IMR-90 (cell line): Measurements from ENCODE around the gene SLC1A7. TPM values are rescaled to one million over a fixed set of nuclear protein-coding genes. Genes with fewer than 3 reads are reported as not detected.

ENCODE experiments used
- ATAC-seq: fragments of 200-7000 bp; cut with Tn5 transposase; 2 replicates; pipeline ENCODE4 v1.9.1; 2020; ENCODE audit warnings: low read depth, mild to moderate bottlenecking, moderate library complexity
- BruUV-seq: library from RNA; stranded (reverse); fragments of 400-500 nt; replicated peaks from 2 replicates; lab custom pipeline; 2021; lab: Mats Ljungman, UMichigan
- CTCF ChIA-PET: fragments of 300-600 bp; formaldehyde crosslinking; extraction: SDS; loops from one replicate; lab custom pipeline; 2021; ENCODE audit warnings: antibody characterized with exemption; lab: Yijun Ruan, JAX
- POLR2A ChIA-PET: fragments of 300-600 bp; sonication (Branson Sonifier 250); formaldehyde crosslinking; loops from one replicate; lab custom pipeline; 2022; ENCODE audit warnings: antibody characterized with exemption; ENCODE audit not compliant: unreplicated experiment; lab: Charles Lee
- DNase-seq: peaks from one replicate; pipeline ENCODE4 v3.0.0; 2013
- H2AFZ ChIP-seq: replicated peaks from 2 replicates; pipeline ENCODE3; 2013; ENCODE audit warnings: low read length, mild to moderate bottlenecking; ENCODE audit not compliant: poor library complexity
- H2AK5ac ChIP-seq: 2 replicates; pipeline ENCODE4 v1.6.1; 2013; ENCODE audit warnings: low read depth, low read length, inconsistent platforms
- H2AK9ac ChIP-seq: replicated peaks from 2 replicates; pipeline ENCODE3; 2013; ENCODE audit warnings: mild to moderate bottlenecking, low read depth, low read length, moderate library complexity; ENCODE audit not compliant: poor library complexity
- H2BK120ac ChIP-seq: 2 replicates; pipeline ENCODE4 v1.6.1; 2013; ENCODE audit warnings: low read depth, low read length, inconsistent platforms
- H2BK15ac ChIP-seq: 3 replicates; pipeline ENCODE4 v1.6.1; 2013; ENCODE audit warnings: low read depth, low read length, inconsistent platforms
- H2BK20ac ChIP-seq: 2 replicates; pipeline ENCODE4 v1.6.1; 2013; ENCODE audit warnings: low read depth, mild to moderate bottlenecking, inconsistent platforms, low read length, moderate library complexity
- H2BK5ac ChIP-seq: 2 replicates; pipeline ENCODE4 v1.6.1; 2013; ENCODE audit warnings: mild to moderate bottlenecking, low read depth, low read length, inconsistent platforms; ENCODE audit not compliant: poor library complexity, severe bottlenecking
- H3K14ac ChIP-seq: replicated peaks from 2 replicates; pipeline ENCODE4 v1.6.1; 2013; ENCODE audit warnings: low read depth, low read length, inconsistent platforms
- H3K18ac ChIP-seq: 2 replicates; pipeline ENCODE4 v1.6.1; 2013; ENCODE audit warnings: low read depth, low read length, control low read depth
- H3K23ac ChIP-seq: 2 replicates; pipeline ENCODE4 v1.6.1; 2013; ENCODE audit warnings: low read depth, low read length, inconsistent platforms
- H3K27ac ChIP-seq: 2 replicates; pipeline ENCODE4 v1.5.1; 2013; ENCODE audit warnings: mild to moderate bottlenecking, control low read depth, low read length; ENCODE audit not compliant: insufficient read depth
- H3K27me3 ChIP-seq: 2 replicates; pipeline ENCODE4 v1.6.1; 2013; ENCODE audit warnings: low read length; ENCODE audit not compliant: control insufficient read depth, insufficient read depth
- H3K36me3 ChIP-seq: 2 replicates; pipeline ENCODE4 v1.6.1; 2013; ENCODE audit warnings: low read length, mixed read lengths; ENCODE audit not compliant: control insufficient read depth, insufficient read depth
- H3K4ac ChIP-seq: 2 replicates; pipeline ENCODE4 v1.6.1; 2013; ENCODE audit warnings: low read depth, low read length, inconsistent platforms
- H3K4me1 ChIP-seq: 2 replicates; pipeline ENCODE4 v1.6.1; 2013; ENCODE audit warnings: low read length, mixed read lengths; ENCODE audit not compliant: control insufficient read depth, insufficient read depth
- H3K4me2 ChIP-seq: 2 replicates; pipeline ENCODE4 v1.6.1; 2013; ENCODE audit warnings: low read depth, mild to moderate bottlenecking, control low read depth, low read length, moderate library complexity
- H3K4me3 ChIP-seq: 2 replicates; pipeline ENCODE4 v1.5.1; 2013; ENCODE audit warnings: low read depth, mild to moderate bottlenecking, control low read depth, low read length, moderate library complexity; ENCODE audit not compliant: insufficient read depth
- H3K56ac ChIP-seq: 2 replicates; pipeline ENCODE4 v1.6.1; 2013; ENCODE audit warnings: low read length, inconsistent platforms; ENCODE audit not compliant: insufficient read depth; ENCODE audit errors: extremely low read depth
- H3K79me1 ChIP-seq, 2 experiments: 2 replicates each; pipeline ENCODE4 v1.6.1; 2013; ENCODE audit warnings: low read length in 2 of 2, inconsistent platforms in 1 of 2, low read depth in 1 of 2
- H3K9ac ChIP-seq: 2 replicates; pipeline ENCODE4 v1.6.1; 2013; ENCODE audit warnings: low read depth, low read length, control low read depth
- H3K9me1 ChIP-seq: 2 replicates; pipeline ENCODE4 v1.6.1; 2013; ENCODE audit warnings: low read length, inconsistent platforms; ENCODE audit not compliant: insufficient read depth
- H3K9me3 ChIP-seq: 2 replicates; pipeline ENCODE4 v1.6.1; 2013; ENCODE audit warnings: low read length; ENCODE audit not compliant: control insufficient read depth, insufficient read depth
- H4K20me1 ChIP-seq: 2 replicates; pipeline ENCODE4 v1.6.1; 2013; ENCODE audit warnings: low read length, inconsistent platforms; ENCODE audit not compliant: insufficient read depth
- H4K5ac ChIP-seq: 2 replicates; pipeline ENCODE4 v1.6.1; 2013; ENCODE audit warnings: mild to moderate bottlenecking, low read depth, low read length, control low read depth
- H4K8ac ChIP-seq, 2 experiments: 2 replicates each; pipeline ENCODE4 v1.6.1; 2013; ENCODE audit warnings: low read depth in 2 of 2, low read length in 2 of 2, control low read depth in 1 of 2, inconsistent platforms in 1 of 2
- H4K91ac ChIP-seq: 2 replicates; pipeline ENCODE4 v1.6.1; 2013; ENCODE audit warnings: low read depth, low read length, inconsistent platforms; ENCODE audit not compliant: insufficient read depth
- BHLHE40 ChIP-seq: fragments of 150-350 bp; IDR thresholded peaks from 2 replicates; pipeline ENCODE4 v1.6.1; 2016; ENCODE audit warnings: mild to moderate bottlenecking, low read depth, low read length
- CEBPB ChIP-seq: IDR thresholded peaks from 2 replicates; pipeline ENCODE4 v1.6.1; 2012; ENCODE audit warnings: low read depth, low read length, improper control_type of control experiment
- ELK1 ChIP-seq: fragments of 150-350 bp; IDR thresholded peaks from 2 replicates; pipeline ENCODE4 v1.6.1; 2016; ENCODE audit warnings: low read depth, mild to moderate bottlenecking, low read length, moderate library complexity, borderline replicate concordance
- FOS ChIP-seq: fragments of 150-350 bp; IDR thresholded peaks from 2 replicates; pipeline ENCODE4 v1.6.1; 2016; ENCODE audit warnings: low read depth, low read length
- MAZ ChIP-seq: IDR thresholded peaks from 2 replicates; pipeline ENCODE4 v1.6.1; 2012; ENCODE audit warnings: low read depth, mild to moderate bottlenecking, low read length, improper control_type of control experiment, moderate library complexity, borderline replicate concordance
- MXI1 ChIP-seq: IDR thresholded peaks from 2 replicates; pipeline ENCODE4 v1.6.1; 2012; ENCODE audit warnings: low read depth, mild to moderate bottlenecking, low read length, moderate library complexity, borderline replicate concordance
- RAD21 ChIP-seq: IDR thresholded peaks from 2 replicates; pipeline ENCODE4 v1.6.1; 2012; ENCODE audit warnings: low read length, improper control_type of control experiment
- RCOR1 ChIP-seq: IDR thresholded peaks from 2 replicates; pipeline ENCODE4 v1.6.1; 2012; ENCODE audit warnings: mild to moderate bottlenecking, low read length, improper control_type of control experiment; ENCODE audit not compliant: insufficient replicate concordance
- SMC3 ChIP-seq: fragments of 150-350 bp; IDR thresholded peaks from 2 replicates; pipeline ENCODE4 v1.6.1; 2016; ENCODE audit warnings: low read depth, mild to moderate bottlenecking, antibody characterized with exemption, low read length, moderate library complexity
- USF2 ChIP-seq: fragments of 150-350 bp; IDR thresholded peaks from 2 replicates; pipeline ENCODE4 v1.6.1; 2017; ENCODE audit warnings: mild to moderate bottlenecking, antibody characterized with exemption, low read length, low read depth
- WGBS, 2 experiments: methylation state at CpG; one replicate each; pipeline versions ENCODE4 v1.1.5 to v1.1.7; 2013; ENCODE audit warnings: missing lambda C conversion rate in 2 of 2; ENCODE audit not compliant: insufficient read length in 1 of 2; ENCODE audit errors: extremely low coverage in 2 of 2; 5-methylcytosine and 5-hydroxymethylcytosine counted together
- dilution Hi-C: fragments of 300-500 bp; cut with HindIII; formaldehyde crosslinking; loops from one replicate; pipeline ENCODE4 v1.14.3; 2018; ENCODE audit warnings: low sequenced_read_pairs; ENCODE audit not compliant: unreplicated experiment
- in situ Hi-C: fragments of 300-500 bp; cut with MboI; formaldehyde crosslinking; loops from 3 replicates; pipeline ENCODE4 v1.14.3; 2019; ENCODE audit warnings: low sequenced_read_pairs, inconsistent platforms, mixed read lengths
- intact Hi-C: fragments of 100-400 bp; cut with micrococcal nuclease; formaldehyde crosslinking; loops from 2 replicates; pipeline ENCODE4 v1.10.0; 2022
- polyA plus RNA-seq, 3 experiments: library from polyadenylated mRNA; depleted of rRNA; stranded (reverse); fragments of >200 nt; gene quantifications; 2 replicates each; pipeline ENCODE4 v1.2.3, GENCODE V29; 2012; ENCODE audit warnings: low replicate concordance in 1 of 3
- total RNA-seq: library from RNA; depleted of rRNA; stranded (reverse); fragments of >200 nt; gene quantifications from 2 replicates; pipeline ENCODE4 v1.2.3, GENCODE V29; 2012

Gene SLC1A7
- total and polyA plus RNA-seq, 2 of the 4 experiments (the other 2 are of a cell fraction), result 0.05 TPM; not detected in 1

DNA sequence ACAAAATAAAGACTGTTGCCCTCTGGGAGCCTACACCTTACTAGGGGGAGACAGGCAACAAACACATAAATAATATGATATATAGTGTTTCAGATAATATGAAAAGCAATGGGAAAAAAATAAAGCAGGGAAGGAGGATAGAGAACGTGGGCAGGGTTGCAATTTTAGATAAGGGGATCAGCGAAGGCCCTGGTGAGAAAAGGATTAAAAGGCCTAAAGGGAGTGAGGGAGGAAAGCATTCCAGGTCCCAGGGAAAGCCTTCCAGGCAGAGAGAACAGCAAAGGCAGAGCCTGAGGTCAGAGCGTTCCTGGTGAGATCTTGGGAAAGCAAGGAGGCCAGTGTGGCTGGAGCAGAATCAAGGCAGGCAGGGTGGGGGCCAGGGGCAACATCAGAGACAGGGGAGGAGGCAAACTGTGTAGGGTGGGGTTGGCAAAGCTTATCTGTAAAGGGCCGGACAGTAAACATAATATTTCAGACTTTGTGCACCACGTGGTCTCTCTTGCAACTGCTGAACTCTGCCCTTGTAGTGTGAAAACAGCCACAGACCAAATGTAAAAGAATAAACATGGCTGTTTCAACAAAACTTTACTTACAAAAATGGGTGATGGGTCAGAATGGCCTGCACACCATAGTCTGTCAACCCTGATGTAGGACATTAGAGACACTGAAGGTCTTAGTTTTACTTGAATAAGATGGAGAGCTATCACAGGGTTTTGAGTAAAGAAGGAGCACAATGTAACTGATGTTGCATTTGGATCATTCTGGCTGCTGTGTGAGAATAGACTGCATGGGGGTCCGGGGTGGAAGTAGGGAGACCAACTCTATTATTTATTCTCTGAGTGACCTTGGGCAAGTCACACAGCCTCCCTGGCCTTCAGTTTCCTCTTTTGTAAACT, 40.9 kb upstream of the SLC1A7 start:
- peak overlapping the region; percentile 70 for H3K18ac ChIP-seq
- no TSS peak for BruUV-seq
- peak overlapping the region; percentile 83 for H2AFZ ChIP-seq
- peak overlapping the region; percentile 91 for H4K91ac ChIP-seq
- peak overlapping the region; percentile 97 for H3K14ac ChIP-seq
- peak overlapping the region; percentile 93 for H2BK5ac ChIP-seq
- ChIA-PET POLR2A (no interaction called here), CTCF (interaction anchor here (1.0 kb wide), 1 partner anchor 71 kb away, joined by 3 read pairs; no protein-coding TSS in a partner anchor)
- peak overlapping the region; percentile 19; the same call in 1 of the 2 replicates for H3K4me2 ChIP-seq
- intact Hi-C loops, result loop anchor here (2.0 to 10.0 kb wide), 4 partner anchors 77 to 481 kb away; partner anchors contain the start of genes ECHDC2, PODN and SCP2
- H3K79me1 ChIP-seq, result peaks cover 0 to 5% of the 10 kb centered on the region in 2 experiments; a peak in 2 of 4 replicates
- peak overlapping the region; percentile 97; the same call in 2 of the 3 replicates for H2BK15ac ChIP-seq
- peak overlapping the region; percentile 98 for H2BK120ac ChIP-seq
- peak overlapping the region; percentile 87 for H2BK20ac ChIP-seq
- peak overlapping the region; percentile 70 for H3K9ac ChIP-seq
- H3K27ac ChIP-seq, result peak overlapping the region; percentile 98
- H4K20me1 ChIP-seq, result no peaks in the 10 kb centered on the region
- H3K4me3 ChIP-seq, result no peak overlapping the region
- H3K23ac ChIP-seq, result peak overlapping the region; percentile 97
- peak overlapping the region; percentile 46 for H2AK9ac ChIP-seq
- WGBS, 2 experiments, result 6% methylated on average over 3 of the region's 6 CpGs; no CpG with 5 or more reads in 1 of the 2 experiments
- H4K5ac ChIP-seq, result peak overlapping the region; percentile 92
- H4K8ac ChIP-seq, result peak overlapping the region; percentile 82 to 90; a peak in 3 of 4 replicates
- H3K9me1 ChIP-seq, result peaks cover 50% of the 10 kb centered on the region
- H3K9me3 ChIP-seq, result no peaks in the 10 kb centered on the region
- peak overlapping the region; percentile 97 for H2AK5ac ChIP-seq
- in situ Hi-C loops, result loop anchor here (10.0 kb wide), 2 partner anchors 279 to 479 kb away; no protein-coding TSS in a partner anchor
- DNase-seq (peak; percentile 97), ATAC-seq (peak; percentile 74)
- no peaks in the 10 kb centered on the region for H3K27me3 ChIP-seq
- dilution Hi-C loops, result no loop called here
- peak overlapping the region; percentile 97 for H3K4ac ChIP-seq
- peaks cover 49% of the 10 kb centered on the region for H3K4me1 ChIP-seq
- H3K36me3 ChIP-seq, result no peaks in the 10 kb centered on the region
- H3K56ac ChIP-seq, result peak overlapping the region; percentile 63; the same call in 1 of the 2 replicates
- TF ChIP-seq SMC3, result 0 out of 2 replicates have a peak, but pooled peaks have one; percentile 5
- 0 out of 2 replicates have a peak, but pooled peaks have one; percentile 30 for TF ChIP-seq BHLHE40
- 0 out of 2 replicates have a peak, but pooled peaks have one; percentile 36 for TF ChIP-seq FOS
- no peak for TF ChIP-seq RAD21
- no peak for TF ChIP-seq ELK1
- TF ChIP-seq RCOR1, result peak; percentile 89
- TF ChIP-seq CEBPB, result peak; percentile 82
- peak; percentile 95 for TF ChIP-seq USF2
- TF ChIP-seq MXI1, result no peak
- TF ChIP-seq MAZ, result peak; percentile 92; the same call in 1 of the 2 replicates
